Ovary (tissue), 3 donors: Measurements from ENCODE around the gene MEN1.

Source experiments
- CTCF ChIP-seq, 3 donors: fragments of 450-650 bp in 2 of 3; fragments of 200-600 bp in 1 of 3; IDR thresholded peaks; one replicate each; pipeline versions ENCODE4 v1.5.1 to v1.8.0; 2016 to 2022; ENCODE audit warnings: antibody characterized with exemption in 3 of 3, mild to moderate bottlenecking in 1 of 3
- POLR2A ChIP-seq: fragments of 450-650 bp; IDR thresholded peaks from one replicate; pipeline ENCODE4 v1.6.1; 2017; ENCODE audit warnings: antibody characterized with exemption, mild to moderate bottlenecking, moderate library complexity
- donor health status: DM: no; HTN: no; CAD: no.

DNA sequence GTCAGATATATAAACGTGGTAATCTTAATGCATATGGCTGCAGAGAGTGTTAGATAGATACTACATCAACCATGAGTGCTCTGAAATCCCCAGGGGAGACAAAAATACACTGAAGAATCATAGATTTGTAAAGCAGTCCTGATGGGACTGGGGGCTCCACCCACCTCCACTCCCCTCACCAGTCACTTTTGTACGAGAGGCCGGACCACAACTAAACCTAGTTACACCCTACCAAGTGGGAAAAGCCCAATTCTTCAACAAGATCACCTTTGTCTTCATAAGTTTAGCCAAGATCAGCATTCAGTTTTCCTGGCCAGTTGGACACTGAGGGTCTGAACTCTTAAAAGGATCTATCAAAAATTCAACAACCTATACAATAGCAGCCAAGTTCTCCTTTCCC is 33.5 kb downstream of the MEN1 start:
- TF ChIP-seq POLR2A (no peak), CTCF (IDR thresholded peaks at IDR 0.05) (no peak)
